Progenitor cell of endocrine pancreas (in vitro differentiated cells): ENCODE data around the gene C5AR2. TPM values are rescaled to one million over a fixed set of nuclear protein-coding genes. Genes with fewer than 3 reads are reported as not detected.

Experiments
- DNase-seq: peaks from one replicate; pipeline ENCODE4 v3.0.0; 2021; ENCODE audit warnings: low spot score; ENCODE audit not compliant: unreplicated experiment
- H3K27ac Mint-ChIP-seq: 2 replicates; pipeline ENCODE4 v1.8.0; 2021; ENCODE audit warnings: mild to moderate bottlenecking, moderate library complexity, mixed read lengths
- H3K27me3 Mint-ChIP-seq: 2 replicates; pipeline ENCODE4 v1.8.0; 2021; ENCODE audit warnings: mixed read lengths
- H3K36me3 Mint-ChIP-seq: 2 replicates; pipeline ENCODE4 v1.8.0; 2022; ENCODE audit warnings: mixed read lengths; ENCODE audit not compliant: insufficient read depth
- H3K4me1 Mint-ChIP-seq: 2 replicates; pipeline ENCODE4 v1.8.0; 2021; ENCODE audit warnings: low read depth, mixed read lengths
- H3K4me3 Mint-ChIP-seq: 2 replicates; pipeline ENCODE4 v1.8.0; 2021; ENCODE audit warnings: low read depth, mild to moderate bottlenecking, moderate library complexity, mixed read lengths
- H3K9me3 Mint-ChIP-seq: 2 replicates; pipeline ENCODE4 v1.8.0; 2021; ENCODE audit warnings: low read depth, mixed read lengths
- total RNA-seq: library from RNA; stranded (reverse); gene quantifications from 2 replicates; pipeline ENCODE4 v1.2.1, GENCODE V29; 2021
- TF ChIP-seq, protein P1 (sequence below): fragments of 200-600 bp; sonication (generic); IDR thresholded peaks from one replicate; pipeline ENCODE4 v1.5.0; 2021; ENCODE audit warnings: antibody characterized with exemption, mild to moderate bottlenecking; ENCODE audit not compliant: unreplicated experiment

C5AR2 gene
- total RNA-seq, 1 donor from 2014 or later = not detected

DNA sequence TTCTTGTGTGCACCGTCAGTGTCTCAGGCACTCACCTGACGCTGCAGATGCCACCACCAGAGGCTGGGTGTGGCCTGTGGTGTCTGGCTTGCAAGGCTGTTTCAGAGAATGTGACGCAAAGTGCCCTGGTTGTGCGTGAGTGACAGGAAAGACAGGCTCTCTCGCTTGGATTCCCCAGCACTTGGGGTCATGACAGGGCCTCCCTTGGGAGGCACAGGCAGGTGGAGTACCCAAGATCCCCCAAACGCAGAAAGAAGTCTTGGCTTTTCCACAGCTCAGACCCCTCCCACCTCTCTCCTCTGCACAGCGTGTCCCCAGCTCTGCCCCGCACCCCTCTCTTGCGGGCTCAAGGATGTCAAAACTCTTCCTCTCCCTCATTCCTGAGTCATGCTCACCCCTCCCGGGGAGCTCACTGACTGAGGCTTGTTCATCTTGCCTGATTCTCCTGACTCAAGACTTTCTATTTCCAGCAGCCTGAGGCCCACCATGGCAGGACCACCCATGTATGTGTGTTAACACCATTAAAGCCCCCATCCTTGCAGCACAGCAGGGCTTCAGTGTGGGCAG is 38.2 kb downstream of the C5AR2 start:
- Mint-ChIP-seq H3K27me3 (no peaks in the 10 kb centered on the region), H3K27ac (no peak overlapping the region), H3K4me1 (no peaks in the 10 kb centered on the region), H3K4me3 (no peak overlapping the region), H3K36me3 (peaks cover 9% of the 10 kb centered on the region), H3K9me3 (no peaks in the 10 kb centered on the region)
- no peak for DNase-seq
- TF ChIP-seq, protein P1, sequence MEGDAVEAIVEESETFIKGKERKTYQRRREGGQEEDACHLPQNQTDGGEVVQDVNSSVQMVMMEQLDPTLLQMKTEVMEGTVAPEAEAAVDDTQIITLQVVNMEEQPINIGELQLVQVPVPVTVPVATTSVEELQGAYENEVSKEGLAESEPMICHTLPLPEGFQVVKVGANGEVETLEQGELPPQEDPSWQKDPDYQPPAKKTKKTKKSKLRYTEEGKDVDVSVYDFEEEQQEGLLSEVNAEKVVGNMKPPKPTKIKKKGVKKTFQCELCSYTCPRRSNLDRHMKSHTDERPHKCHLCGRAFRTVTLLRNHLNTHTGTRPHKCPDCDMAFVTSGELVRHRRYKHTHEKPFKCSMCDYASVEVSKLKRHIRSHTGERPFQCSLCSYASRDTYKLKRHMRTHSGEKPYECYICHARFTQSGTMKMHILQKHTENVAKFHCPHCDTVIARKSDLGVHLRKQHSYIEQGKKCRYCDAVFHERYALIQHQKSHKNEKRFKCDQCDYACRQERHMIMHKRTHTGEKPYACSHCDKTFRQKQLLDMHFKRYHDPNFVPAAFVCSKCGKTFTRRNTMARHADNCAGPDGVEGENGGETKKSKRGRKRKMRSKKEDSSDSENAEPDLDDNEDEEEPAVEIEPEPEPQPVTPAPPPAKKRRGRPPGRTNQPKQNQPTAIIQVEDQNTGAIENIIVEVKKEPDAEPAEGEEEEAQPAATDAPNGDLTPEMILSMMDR = no peak

GRCh38 chr19:47371261-47371660 is 39.3 kb downstream of the C5AR2 start:
- TF ChIP-seq, protein P1 = no peak
- Mint-ChIP-seq H3K27me3 (no peaks in the 10 kb centered on the region), H3K36me3 (peaks cover 11% of the 10 kb centered on the region), H3K4me3 (no peak overlapping the region), H3K27ac (no peak overlapping the region), H3K9me3 (no peaks in the 10 kb centered on the region), H3K4me1 (no peaks in the 10 kb centered on the region)
- DNase-seq = no peak

GRCh38 chr19:47372603-47373002 is 40.6 kb downstream of the C5AR2 start:
- H3K36me3 Mint-ChIP-seq = peaks cover 9% of the 10 kb centered on the region
- H3K27me3 Mint-ChIP-seq = no peaks in the 10 kb centered on the region
- H3K9me3 Mint-ChIP-seq = no peaks in the 10 kb centered on the region
- no peak overlapping the region for H3K4me3 Mint-ChIP-seq
- no peak for DNase-seq
- TF ChIP-seq, protein P1 = no peak
- no peak overlapping the region for H3K27ac Mint-ChIP-seq
- no peaks in the 10 kb centered on the region for H3K4me1 Mint-ChIP-seq

DNA sequence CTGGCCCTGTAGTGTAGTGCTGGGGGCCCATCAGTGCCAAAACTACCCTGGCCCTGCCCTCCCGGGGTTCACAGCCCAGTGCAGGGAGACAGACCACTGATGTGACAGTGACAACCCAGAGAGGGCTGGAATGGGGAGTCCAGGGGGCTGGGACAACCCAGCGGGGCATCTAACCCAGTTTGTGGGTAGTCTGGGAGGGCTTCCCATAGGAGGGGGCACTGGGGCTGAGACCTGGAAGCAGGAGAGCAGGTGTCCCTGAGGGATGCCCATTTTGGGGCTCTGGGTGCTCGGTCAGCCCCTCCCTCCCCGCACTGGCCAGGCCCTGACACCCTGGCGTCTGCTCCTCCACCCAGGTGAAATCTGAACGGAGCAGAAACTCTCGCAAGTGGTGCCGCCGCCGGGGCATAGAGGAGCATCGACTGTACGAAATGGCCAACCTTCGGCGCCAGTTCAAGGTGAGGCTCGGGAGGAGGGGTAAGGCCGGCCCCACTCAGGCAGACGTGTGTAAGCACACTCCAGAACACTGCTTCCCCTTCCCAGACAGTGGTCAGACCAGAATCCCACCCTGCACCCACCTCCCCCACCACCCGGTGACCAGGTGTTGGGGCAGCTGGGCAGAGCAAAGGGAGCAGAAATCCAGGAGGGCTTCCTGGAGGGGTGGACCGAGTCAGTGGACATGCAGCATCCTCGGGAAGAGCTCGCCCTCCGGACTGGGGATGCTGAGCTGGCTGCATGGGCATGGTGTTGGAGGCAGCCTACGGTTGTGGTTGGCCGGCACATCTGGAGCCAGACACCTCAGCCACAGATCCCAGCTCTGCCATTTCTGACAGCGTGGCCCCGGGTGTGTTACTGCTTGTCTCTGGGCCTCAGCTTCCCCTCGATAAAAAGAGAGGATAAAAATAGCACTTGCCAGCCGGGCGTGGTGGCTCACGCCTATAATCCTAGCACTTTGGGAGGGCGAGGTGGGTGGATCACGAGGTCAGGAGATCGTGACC is 41.6 kb downstream of the C5AR2 start:
- Mint-ChIP-seq H3K4me3 (no peak overlapping the region), H3K4me1 (no peaks in the 10 kb centered on the region), H3K27ac (no peak overlapping the region), H3K27me3 (no peaks in the 10 kb centered on the region), H3K9me3 (no peaks in the 10 kb centered on the region), H3K36me3 (peaks cover 9% of the 10 kb centered on the region)
- TF ChIP-seq, protein P1 = no peak
- DNase-seq = no peak

DNA sequence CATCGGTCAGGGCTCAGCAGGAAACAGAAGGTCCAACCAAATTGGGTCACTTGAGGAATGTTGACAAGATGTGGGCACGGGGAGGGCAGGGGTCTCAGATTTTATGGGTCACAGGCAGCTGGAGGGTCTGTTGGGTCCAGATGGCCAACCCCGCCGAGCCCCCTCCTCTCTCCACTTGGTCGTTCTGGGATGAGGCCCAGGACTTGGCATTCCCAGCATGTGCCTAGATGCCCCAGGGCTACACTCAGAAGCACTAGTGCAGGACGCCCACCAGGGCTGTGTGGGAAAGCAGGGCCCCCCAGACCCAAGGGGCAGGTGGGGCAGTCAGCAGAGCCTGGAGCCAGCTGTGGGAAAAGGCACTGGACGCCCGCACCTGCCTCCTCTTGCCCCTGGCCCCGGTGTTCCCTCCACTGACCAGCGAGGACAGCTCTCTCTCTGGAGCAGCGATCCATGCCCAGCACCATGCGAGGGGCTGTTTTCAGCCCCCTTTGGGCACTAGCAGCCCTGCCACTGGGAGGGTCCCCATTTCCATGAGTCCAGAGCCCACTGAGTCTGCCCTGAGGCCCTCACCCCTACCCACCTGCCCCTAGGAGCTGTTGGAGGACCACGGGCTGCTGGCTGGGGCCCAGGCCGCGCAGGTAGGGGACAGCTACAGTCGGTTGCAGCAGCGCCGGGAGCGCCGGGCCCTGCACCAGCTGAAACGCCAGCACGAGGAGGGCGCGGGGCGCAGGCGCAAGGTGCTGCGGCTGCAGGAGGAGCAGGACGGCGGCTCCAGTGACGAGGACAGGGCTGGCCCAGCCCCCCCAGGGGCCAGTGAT is 43.1 kb downstream of the C5AR2 start:
- Mint-ChIP-seq H3K4me3 (no peak overlapping the region), H3K27ac (no peak overlapping the region), H3K27me3 (no peaks in the 10 kb centered on the region), H3K9me3 (no peaks in the 10 kb centered on the region), H3K4me1 (no peaks in the 10 kb centered on the region), H3K36me3 (peaks cover 13% of the 10 kb centered on the region)
- DNase-seq = no peak
- TF ChIP-seq, protein P1 = no peak
